Fibroblast of upper back skin (primary cell): ENCODE measurements around the gene AUTS2.
"Not testable (repeated sequence)": the region's sequence is repeated elsewhere in the genome, so short reads cannot be mapped to it uniquely, and the experiment has no call there.

Experiments
- DNase-seq: peaks from one replicate; pipeline ENCODE4 v3.0.0-alpha.2; 2013

Gene AUTS2

GRCh38 chr7:70717553-70718329 is 1119.5 kb downstream of the AUTS2 start:
- DNase-seq = no peak

- no peak for DNase-seq
Observed at GRCh38 chr7:70719125-70719524, 1120.8 kb downstream of the AUTS2 start.

- DNase-seq = no peak
Observed at GRCh38 chr7:70720191-70720873, 1122.1 kb downstream of the AUTS2 start.

- DNase-seq = no peak
Observed at GRCh38 chr7:70721500-70721899, 1123.2 kb downstream of the AUTS2 start.

GRCh38 chr7:70723339-70723738 is 1125.1 kb downstream of the AUTS2 start:
- DNase-seq = no peak

GRCh38 chr7:70725448-70725847 is 1127.2 kb downstream of the AUTS2 start:
- no peak for DNase-seq

- no peak for DNase-seq
Observed at GRCh38 chr7:70726294-70726693, 1128.0 kb downstream of the AUTS2 start.

- no peak for DNase-seq
Observed at GRCh38 chr7:70726951-70727378, 1128.7 kb downstream of the AUTS2 start.

- no peak for DNase-seq
Observed at GRCh38 chr7:70727861-70728260, 1129.6 kb downstream of the AUTS2 start.

GRCh38 chr7:70728872-70729552 is 1130.7 kb downstream of the AUTS2 start:
- no peak for DNase-seq

GRCh38 chr7:70729553-70730157 is 1131.4 kb downstream of the AUTS2 start:
- not testable (repeated sequence) for DNase-seq

GRCh38 chr7:70730451-70731110 is 1132.3 kb downstream of the AUTS2 start:
- no peak for DNase-seq

GRCh38 chr7:70733090-70733489 is 1134.8 kb downstream of the AUTS2 start:
- no peak for DNase-seq

GRCh38 chr7:70734411-70734810 is 1136.1 kb downstream of the AUTS2 start:
- no peak for DNase-seq

- DNase-seq = no peak
Observed at GRCh38 chr7:70735313-70735712, 1137.0 kb downstream of the AUTS2 start.

- peak; percentile 93 for DNase-seq
Observed at GRCh38 chr7:70736715-70737460, 1138.6 kb downstream of the AUTS2 start.

GRCh38 chr7:70738151-70738885 is 1140.0 kb downstream of the AUTS2 start:
- DNase-seq = peak; percentile 52

- no peak for DNase-seq
Observed at GRCh38 chr7:70739646-70740210, 1141.5 kb downstream of the AUTS2 start.

- no peak for DNase-seq
Observed at GRCh38 chr7:70741666-70742065, 1143.4 kb downstream of the AUTS2 start.

- no peak for DNase-seq
Observed at GRCh38 chr7:70743531-70744325, 1145.5 kb downstream of the AUTS2 start.
